Measurements from ENCODE around the gene RPL4.
"Not testable (repeated sequence)": the region's sequence is repeated elsewhere in the genome, so short reads cannot be mapped to it uniquely, and the experiment has no call there.

Gene RPL4

GRCh38 chr15:66504563-66505429 lies at the start of gene RPL4, which contains the start of gene ZWILCH:
RPL4 (minus strand) TSS chr15:66504855; CDS start chr15:66504790, 65 bp downstream.
ZWILCH (plus strand) TSS chr15:66505326; CDS start chr15:66505339, 13 bp downstream.
- DNase-seq: peak; percentile 55

- no peak for DNase-seq
These were observed 40.6 kb upstream of the RPL4 start for GRCh38 chr15:66545255-66545654.

GRCh38 chr15:66542896-66543295 lies 38.2 kb upstream of the RPL4 start:
- no peak for DNase-seq

- no peak for DNase-seq
These were observed 30.4 kb upstream of the RPL4 start for GRCh38 chr15:66535056-66535455.

GRCh38 chr15:66524838-66525237 lies 20.2 kb upstream of the RPL4 start:
- DNase-seq: no peak

- no peak for DNase-seq
These were observed 19.3 kb upstream of the RPL4 start for GRCh38 chr15:66523926-66524325.

GRCh38 chr15:66515901-66516322 lies 11.3 kb upstream of the RPL4 start:
- no peak for DNase-seq

GRCh38 chr15:66514586-66514985 lies 9.9 kb upstream of the RPL4 start:
- DNase-seq: no peak

GRCh38 chr15:66508293-66508883 lies 3.7 kb upstream of the RPL4 start:
- DNase-seq: no peak

GRCh38 chr15:66505818-66506217 lies 1.2 kb upstream of the RPL4 start:
- no peak for DNase-seq

- no peak for DNase-seq
These were observed 766 bp upstream of the RPL4 start for GRCh38 chr15:66505430-66505811.

GRCh38 chr15:66503780-66504562 lies 684 bp downstream of the RPL4 start:
- no peak for DNase-seq

- not testable (repeated sequence) for DNase-seq
These were observed 1.5 kb downstream of the RPL4 start for GRCh38 chr15:66503041-66503648.

- no peak for DNase-seq
These were observed 2.2 kb downstream of the RPL4 start for GRCh38 chr15:66502491-66502890.

- not testable (repeated sequence) for DNase-seq
These were observed 4.3 kb downstream of the RPL4 start for GRCh38 chr15:66500346-66500745.

- no peak for DNase-seq
These were observed 5.9 kb downstream of the RPL4 start for GRCh38 chr15:66498501-66499386.

- peak; percentile 89 for DNase-seq
These were observed 6.9 kb downstream of the RPL4 start, which contains the start of gene SNAPC5 for GRCh38 chr15:66497502-66498455. SNAPC5 (minus strand) TSS chr15:66497762; CDS start chr15:66497731, 31 bp downstream.

GRCh38 chr15:66496951-66497501 lies 7.6 kb downstream of the RPL4 start:
- DNase-seq: no peak

- no peak for DNase-seq
These were observed 10.4 kb downstream of the RPL4 start for GRCh38 chr15:66494262-66494661.

- DNase-seq: no peak
These were observed 12.8 kb downstream of the RPL4 start for GRCh38 chr15:66491846-66492245.
